ENCODE results near the gene SGIP1.

DNA sequence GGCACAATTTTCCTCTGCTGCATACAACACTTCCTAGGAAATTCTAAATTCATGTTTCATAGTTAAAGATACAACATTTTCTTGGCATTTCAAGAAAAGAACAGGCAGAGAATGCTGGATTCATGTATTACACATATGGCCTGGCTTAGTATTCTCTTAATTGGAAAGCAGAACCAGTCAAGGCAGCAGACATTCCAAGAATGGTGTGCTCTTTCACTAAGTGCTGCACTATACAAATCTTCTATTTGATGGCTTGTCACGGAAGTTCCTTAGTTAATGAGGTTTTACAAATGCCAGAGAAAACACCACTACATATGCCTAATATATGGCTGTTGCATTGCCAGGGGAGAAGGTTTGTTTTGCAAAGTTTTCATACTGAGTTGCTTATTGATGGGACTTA lies 137.5 kb downstream of the SGIP1 start:
- TF ChIP-seq POLR2A (IDR thresholded peaks at IDR 0.05) (no peak), POLR2AphosphoS5 (IDR thresholded peaks at IDR 0.05) (no peak)
- TF ChIP-seq, protein P1, sequence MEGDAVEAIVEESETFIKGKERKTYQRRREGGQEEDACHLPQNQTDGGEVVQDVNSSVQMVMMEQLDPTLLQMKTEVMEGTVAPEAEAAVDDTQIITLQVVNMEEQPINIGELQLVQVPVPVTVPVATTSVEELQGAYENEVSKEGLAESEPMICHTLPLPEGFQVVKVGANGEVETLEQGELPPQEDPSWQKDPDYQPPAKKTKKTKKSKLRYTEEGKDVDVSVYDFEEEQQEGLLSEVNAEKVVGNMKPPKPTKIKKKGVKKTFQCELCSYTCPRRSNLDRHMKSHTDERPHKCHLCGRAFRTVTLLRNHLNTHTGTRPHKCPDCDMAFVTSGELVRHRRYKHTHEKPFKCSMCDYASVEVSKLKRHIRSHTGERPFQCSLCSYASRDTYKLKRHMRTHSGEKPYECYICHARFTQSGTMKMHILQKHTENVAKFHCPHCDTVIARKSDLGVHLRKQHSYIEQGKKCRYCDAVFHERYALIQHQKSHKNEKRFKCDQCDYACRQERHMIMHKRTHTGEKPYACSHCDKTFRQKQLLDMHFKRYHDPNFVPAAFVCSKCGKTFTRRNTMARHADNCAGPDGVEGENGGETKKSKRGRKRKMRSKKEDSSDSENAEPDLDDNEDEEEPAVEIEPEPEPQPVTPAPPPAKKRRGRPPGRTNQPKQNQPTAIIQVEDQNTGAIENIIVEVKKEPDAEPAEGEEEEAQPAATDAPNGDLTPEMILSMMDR (IDR thresholded peaks at IDR 0.05) = no peak

Data from prostate gland (tissue), 2 donors.